ENCODE measurements around the gene NAV2. TPM values are rescaled to one million over a fixed set of nuclear protein-coding genes. Genes with fewer than 3 reads are reported as not detected.

The NAV2 gene
- total RNA-seq, 1 donor from 2014 or later = 44.8 TPM

DNA sequence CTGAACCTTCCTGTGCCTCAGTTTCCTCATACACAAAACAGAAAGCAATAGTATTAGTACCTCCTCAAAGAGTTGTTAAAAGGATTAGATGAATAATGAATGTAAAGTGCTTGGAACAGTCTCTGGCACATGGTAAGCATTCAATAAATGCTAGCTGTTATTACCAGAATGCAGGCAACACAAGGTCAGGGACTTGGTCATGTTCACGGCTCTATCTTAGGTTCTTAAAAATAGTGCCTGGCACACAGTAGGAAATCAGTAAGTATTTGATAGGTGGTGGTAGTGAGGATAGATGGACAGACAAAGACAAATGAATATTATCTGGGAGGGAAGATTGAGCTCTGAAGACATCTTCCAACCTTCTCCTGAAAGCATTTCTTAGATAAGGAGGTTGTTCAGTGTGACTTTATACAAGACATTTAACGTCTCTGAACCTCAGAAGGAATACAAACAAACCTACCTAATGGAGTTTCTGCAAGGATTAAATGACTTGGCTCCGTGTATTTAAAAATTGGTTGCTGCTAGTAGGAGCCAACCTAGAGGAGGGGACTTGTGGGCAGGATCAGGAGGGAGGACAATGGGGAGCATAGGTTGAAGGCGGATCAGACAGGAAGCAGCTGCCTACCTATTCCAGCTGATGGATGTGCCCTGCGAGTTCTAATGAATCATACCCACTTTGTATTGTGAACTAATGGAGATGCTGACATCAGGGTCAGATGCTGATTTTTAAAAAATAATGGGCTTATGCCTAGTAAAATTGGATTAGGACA, 353.6 kb downstream of the NAV2 start:
- intact Hi-C loops (cut with DNase I) = no loop called here
- no peaks in the 10 kb centered on the region for H3K9me3 ChIP-seq
- no peaks in the 10 kb centered on the region for H3K27me3 ChIP-seq
- TF ChIP-seq, protein P1, sequence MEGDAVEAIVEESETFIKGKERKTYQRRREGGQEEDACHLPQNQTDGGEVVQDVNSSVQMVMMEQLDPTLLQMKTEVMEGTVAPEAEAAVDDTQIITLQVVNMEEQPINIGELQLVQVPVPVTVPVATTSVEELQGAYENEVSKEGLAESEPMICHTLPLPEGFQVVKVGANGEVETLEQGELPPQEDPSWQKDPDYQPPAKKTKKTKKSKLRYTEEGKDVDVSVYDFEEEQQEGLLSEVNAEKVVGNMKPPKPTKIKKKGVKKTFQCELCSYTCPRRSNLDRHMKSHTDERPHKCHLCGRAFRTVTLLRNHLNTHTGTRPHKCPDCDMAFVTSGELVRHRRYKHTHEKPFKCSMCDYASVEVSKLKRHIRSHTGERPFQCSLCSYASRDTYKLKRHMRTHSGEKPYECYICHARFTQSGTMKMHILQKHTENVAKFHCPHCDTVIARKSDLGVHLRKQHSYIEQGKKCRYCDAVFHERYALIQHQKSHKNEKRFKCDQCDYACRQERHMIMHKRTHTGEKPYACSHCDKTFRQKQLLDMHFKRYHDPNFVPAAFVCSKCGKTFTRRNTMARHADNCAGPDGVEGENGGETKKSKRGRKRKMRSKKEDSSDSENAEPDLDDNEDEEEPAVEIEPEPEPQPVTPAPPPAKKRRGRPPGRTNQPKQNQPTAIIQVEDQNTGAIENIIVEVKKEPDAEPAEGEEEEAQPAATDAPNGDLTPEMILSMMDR (IDR thresholded peaks at IDR 0.05) = no peak
- H3K4me1 ChIP-seq = no peaks in the 10 kb centered on the region
- no peak for ATAC-seq
- no peak for DNase-seq
- H3K4me3 ChIP-seq = no peak overlapping the region
- H3K36me3 ChIP-seq = peaks cover 15% of the 10 kb centered on the region
- no peak overlapping the region for H3K27ac ChIP-seq

DNA sequence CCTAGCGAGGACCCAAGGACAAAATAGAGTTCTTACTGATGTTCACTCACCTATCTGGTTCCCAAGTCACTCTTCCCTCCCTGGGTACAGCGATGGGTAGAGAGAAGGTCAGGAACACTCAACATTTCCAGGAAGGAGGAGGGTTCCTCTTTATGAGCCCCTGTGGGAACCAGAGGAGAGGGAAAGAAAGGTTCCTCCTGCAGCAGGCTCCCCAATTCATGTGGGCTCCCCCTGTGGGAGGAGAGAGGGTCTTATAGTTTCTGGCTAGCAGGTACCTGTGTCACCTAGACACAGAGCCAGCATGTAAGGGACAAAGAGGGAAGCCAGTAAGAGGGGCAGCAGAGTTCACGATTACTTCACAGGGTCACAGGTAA, 354.1 kb downstream of the NAV2 start:
- TF ChIP-seq, protein P1 (IDR thresholded peaks at IDR 0.05) = no peak
- no peak overlapping the region for H3K4me3 ChIP-seq
- H3K27ac ChIP-seq = no peak overlapping the region
- H3K27me3 ChIP-seq = no peaks in the 10 kb centered on the region
- H3K9me3 ChIP-seq = no peaks in the 10 kb centered on the region
- no peak for ATAC-seq
- no peaks in the 10 kb centered on the region for H3K4me1 ChIP-seq
- intact Hi-C loops (cut with DNase I) = no loop called here
- no peak for DNase-seq
- peaks cover 15% of the 10 kb centered on the region for H3K36me3 ChIP-seq

GRCh38 chr11:20067665-20068064, 355.0 kb downstream of the NAV2 start:
- no peak overlapping the region for H3K27ac ChIP-seq
- no peak overlapping the region for H3K4me3 ChIP-seq
- TF ChIP-seq, protein P1 (IDR thresholded peaks at IDR 0.05) = no peak
- intact Hi-C loops (cut with DNase I) = no loop called here
- peaks cover 15% of the 10 kb centered on the region for H3K36me3 ChIP-seq
- H3K4me1 ChIP-seq = no peaks in the 10 kb centered on the region
- H3K9me3 ChIP-seq = no peaks in the 10 kb centered on the region
- H3K27me3 ChIP-seq = no peaks in the 10 kb centered on the region
- ATAC-seq = no peak
- DNase-seq = no peak

- H3K27ac ChIP-seq = no peak overlapping the region
- no peak for DNase-seq
- H3K36me3 ChIP-seq = peaks cover 15% of the 10 kb centered on the region
- TF ChIP-seq, protein P1 (IDR thresholded peaks at IDR 0.05) = no peak
- no peaks in the 10 kb centered on the region for H3K4me1 ChIP-seq
- no peak overlapping the region for H3K4me3 ChIP-seq
- no peaks in the 10 kb centered on the region for H3K27me3 ChIP-seq
- intact Hi-C loops (cut with DNase I) = no loop called here
- no peaks in the 10 kb centered on the region for H3K9me3 ChIP-seq
- ATAC-seq = no peak
Observed at GRCh38 chr11:20068691-20069090, 356.1 kb downstream of the NAV2 start.

DNA sequence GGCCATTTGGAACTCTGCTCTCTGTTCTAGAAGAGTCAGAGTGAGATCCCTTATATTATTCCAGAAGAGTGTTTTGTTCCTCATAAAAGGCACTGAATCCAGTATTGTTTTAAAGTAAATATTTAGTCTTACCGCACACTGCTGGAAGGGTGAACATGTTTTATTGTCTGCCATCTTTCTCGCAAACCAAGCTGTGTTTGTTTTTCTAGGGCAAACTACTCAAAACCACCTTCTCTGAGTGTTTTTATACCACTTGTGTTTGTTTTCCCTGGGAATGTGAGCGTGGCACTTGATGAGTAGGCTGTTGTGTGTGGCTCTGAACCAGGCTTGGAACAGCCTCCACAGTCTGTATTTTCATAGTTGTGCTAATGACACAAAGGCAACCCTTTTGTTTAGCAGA, 357.8 kb downstream of the NAV2 start:
- TF ChIP-seq, protein P1 (IDR thresholded peaks at IDR 0.05) = no peak
- intact Hi-C loops (cut with DNase I) = no loop called here
- no peak for DNase-seq
- Histone ChIP-seq H3K27me3 (no peaks in the 10 kb centered on the region), H3K36me3 (peaks cover 15% of the 10 kb centered on the region), H3K4me1 (no peaks in the 10 kb centered on the region), H3K4me3 (no peak overlapping the region), H3K27ac (no peak overlapping the region), H3K9me3 (no peaks in the 10 kb centered on the region)
- peak; percentile 87 for ATAC-seq

Measured in upper lobe of right lung (tissue), 1 donor.